RWPE2 (cell line): ENCODE data around the gene GJE1.
"Not testable (repeated sequence)": the region's sequence is repeated elsewhere in the genome, so short reads cannot be mapped to it uniquely, and the experiment has no call there.

ENCODE experiments used
- ATAC-seq: fragments of 200-7000 bp; cut with Tn5 transposase; 3 replicates; pipeline ENCODE4 v1.9.1; 2021; ENCODE audit warnings: low read depth
- DNase-seq: peaks from one replicate; pipeline ENCODE4 v3.0.0-alpha.2; 2020; ENCODE audit warnings: low spot score
- H3K27ac ChIP-seq: fragments of 450-650 bp; 2 replicates; pipeline ENCODE4 v1.5.1; 2017; ENCODE audit warnings: mild to moderate bottlenecking; ENCODE audit not compliant: poor library complexity, severe bottlenecking
- H3K27me3 ChIP-seq: fragments of 250-450 bp; sonication (Bioruptor Pico); 2 replicates; pipeline ENCODE4 v1.5.1; 2021; ENCODE audit warnings: mild to moderate bottlenecking, moderate library complexity; ENCODE audit not compliant: insufficient read depth, poor library complexity, severe bottlenecking
- H3K36me3 ChIP-seq: fragments of 250-450 bp; sonication (Bioruptor Pico); 2 replicates; pipeline ENCODE4 v1.5.1; 2020; ENCODE audit warnings: low read depth, mild to moderate bottlenecking, moderate library complexity
- H3K4me1 ChIP-seq: fragments of 250-450 bp; sonication (Bioruptor Pico); 2 replicates; pipeline ENCODE4 v1.5.1; 2021; ENCODE audit warnings: mild to moderate bottlenecking, moderate library complexity; ENCODE audit not compliant: insufficient read depth, poor library complexity, severe bottlenecking
- H3K4me3 ChIP-seq: fragments of 250-450 bp; sonication (Bioruptor Pico); 2 replicates; pipeline ENCODE4 v1.5.1; 2021; ENCODE audit warnings: mild to moderate bottlenecking, moderate library complexity; ENCODE audit not compliant: severe bottlenecking
- H3K9me3 ChIP-seq: fragments of 250-450 bp; sonication (Bioruptor Pico); 2 replicates; pipeline ENCODE4 v1.5.1; 2021; ENCODE audit warnings: mild to moderate bottlenecking, moderate library complexity; ENCODE audit not compliant: severe bottlenecking
- TF ChIP-seq, protein P1 (sequence below): fragments of 450-650 bp; IDR thresholded peaks from one replicate; pipeline ENCODE4 v1.5.1; 2017; ENCODE audit warnings: mild to moderate bottlenecking, moderate library complexity; ENCODE audit not compliant: poor library complexity, severe bottlenecking

The GJE1 gene

DNA sequence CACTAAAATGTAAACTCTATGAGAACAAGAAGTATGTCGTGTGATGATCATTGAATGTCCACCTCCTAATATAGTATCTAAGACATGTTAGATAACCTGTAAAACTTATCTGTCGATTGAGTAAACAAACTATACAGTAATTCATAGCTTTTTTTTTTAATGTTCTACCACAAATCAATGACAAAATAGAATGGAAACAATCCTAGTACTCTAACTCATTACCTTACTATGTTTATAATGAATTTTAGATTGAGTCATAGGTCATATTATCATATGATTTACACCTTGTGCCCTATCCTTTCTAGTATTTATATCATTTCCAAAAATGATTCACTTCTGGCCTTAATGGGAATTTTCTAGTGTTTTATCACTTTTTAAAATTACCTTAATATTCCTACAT lies 20.5 kb downstream of the GJE1 start:
- Histone ChIP-seq H3K4me3 (no peak overlapping the region), H3K27ac (peak overlapping the region; percentile 15), H3K9me3 (no peaks in the 10 kb centered on the region), H3K36me3 (peaks cover 15% of the 10 kb centered on the region), H3K4me1 (peaks cover 21% of the 10 kb centered on the region), H3K27me3 (no peaks in the 10 kb centered on the region)
- DNase-seq = no peak
- TF ChIP-seq, protein P1, sequence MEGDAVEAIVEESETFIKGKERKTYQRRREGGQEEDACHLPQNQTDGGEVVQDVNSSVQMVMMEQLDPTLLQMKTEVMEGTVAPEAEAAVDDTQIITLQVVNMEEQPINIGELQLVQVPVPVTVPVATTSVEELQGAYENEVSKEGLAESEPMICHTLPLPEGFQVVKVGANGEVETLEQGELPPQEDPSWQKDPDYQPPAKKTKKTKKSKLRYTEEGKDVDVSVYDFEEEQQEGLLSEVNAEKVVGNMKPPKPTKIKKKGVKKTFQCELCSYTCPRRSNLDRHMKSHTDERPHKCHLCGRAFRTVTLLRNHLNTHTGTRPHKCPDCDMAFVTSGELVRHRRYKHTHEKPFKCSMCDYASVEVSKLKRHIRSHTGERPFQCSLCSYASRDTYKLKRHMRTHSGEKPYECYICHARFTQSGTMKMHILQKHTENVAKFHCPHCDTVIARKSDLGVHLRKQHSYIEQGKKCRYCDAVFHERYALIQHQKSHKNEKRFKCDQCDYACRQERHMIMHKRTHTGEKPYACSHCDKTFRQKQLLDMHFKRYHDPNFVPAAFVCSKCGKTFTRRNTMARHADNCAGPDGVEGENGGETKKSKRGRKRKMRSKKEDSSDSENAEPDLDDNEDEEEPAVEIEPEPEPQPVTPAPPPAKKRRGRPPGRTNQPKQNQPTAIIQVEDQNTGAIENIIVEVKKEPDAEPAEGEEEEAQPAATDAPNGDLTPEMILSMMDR = no peak
- no peak for ATAC-seq

DNA sequence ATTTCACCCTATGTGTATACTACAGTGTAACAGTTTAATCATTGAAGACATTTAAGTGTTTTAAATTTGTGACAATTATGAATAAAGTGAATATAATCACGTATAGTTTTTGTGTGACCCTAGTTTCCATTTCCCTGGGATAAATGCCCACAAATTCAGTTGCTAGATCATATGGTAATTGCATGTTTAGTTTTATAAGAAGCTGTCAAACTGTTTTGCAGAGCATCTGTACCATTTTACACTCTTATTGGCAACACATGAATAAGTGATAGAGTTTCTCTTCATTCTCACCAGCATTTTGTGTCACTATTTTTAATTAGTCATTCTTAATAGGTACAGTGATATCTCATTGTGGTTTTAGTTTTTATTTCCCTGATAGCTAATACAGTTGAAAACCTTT lies 21.6 kb downstream of the GJE1 start:
- Histone ChIP-seq H3K4me3 (no peak overlapping the region), H3K9me3 (no peaks in the 10 kb centered on the region), H3K36me3 (peaks cover 5% of the 10 kb centered on the region; the same call in 1 of the 2 replicates), H3K27me3 (no peaks in the 10 kb centered on the region), H3K27ac (no peak overlapping the region), H3K4me1 (peaks cover 11% of the 10 kb centered on the region)
- TF ChIP-seq, protein P1 = no peak
- DNase-seq (no peak), ATAC-seq (no peak)

DNA sequence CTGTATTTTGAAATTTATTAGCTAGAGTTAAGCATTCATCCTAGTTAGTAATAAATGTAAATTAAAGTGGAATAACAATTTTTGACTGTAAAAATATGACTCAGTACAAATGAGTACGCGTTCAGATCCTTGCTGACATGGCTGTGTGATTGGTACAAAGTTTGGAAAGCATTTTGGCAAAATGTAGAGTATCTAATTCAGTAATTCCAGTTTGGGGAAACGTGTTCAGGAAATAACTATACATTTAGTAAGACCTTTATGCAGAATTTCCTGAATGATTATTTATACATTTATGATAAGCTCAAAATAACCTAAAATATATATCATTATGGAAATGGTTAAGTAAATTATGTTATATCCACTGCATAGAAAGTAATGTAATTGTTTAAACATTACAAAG lies 22.4 kb downstream of the GJE1 start:
- H3K27ac ChIP-seq = no peak overlapping the region

DNA sequence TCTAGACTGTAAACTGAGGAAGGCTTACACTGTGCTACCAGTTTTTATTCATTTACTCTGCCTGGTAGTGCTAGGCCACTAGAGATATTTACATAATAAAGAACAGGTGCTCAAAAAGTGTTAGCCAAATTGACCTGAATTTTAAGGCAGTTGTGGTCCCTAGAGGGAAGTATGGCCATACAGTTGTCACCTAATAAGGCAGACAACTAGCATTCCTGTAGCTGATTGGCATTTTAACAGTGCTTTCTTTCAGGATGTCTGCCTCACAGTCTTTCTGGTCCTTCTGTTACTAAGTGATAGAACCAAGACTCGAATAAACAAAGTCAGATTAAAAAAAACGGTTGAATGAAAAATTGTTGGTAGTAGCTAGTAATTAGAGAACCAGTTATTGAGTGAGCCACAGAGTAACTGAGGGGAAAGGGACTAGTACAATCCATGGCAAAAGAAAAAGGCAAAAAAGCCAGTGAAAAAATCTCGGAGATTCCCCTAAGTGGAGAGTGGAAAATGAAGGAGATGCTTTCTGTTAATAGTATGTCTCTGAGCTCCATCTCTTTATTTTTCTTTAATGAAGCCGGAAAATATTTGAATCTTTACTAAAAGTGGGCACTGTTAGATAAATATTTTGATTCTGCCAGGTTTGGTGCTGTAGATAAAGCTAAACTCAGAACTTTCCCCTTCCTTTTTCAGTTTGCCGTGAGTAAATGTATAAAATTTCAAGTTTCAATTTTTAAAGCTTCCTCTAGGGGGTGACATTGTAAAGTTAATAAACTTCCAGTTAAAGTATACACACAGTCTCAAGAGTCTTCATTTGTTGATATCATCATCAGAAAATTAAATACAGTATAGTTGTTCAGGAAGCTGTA lies 23.4 kb downstream of the GJE1 start:
- TF ChIP-seq, protein P1 = peak; percentile 58
- ATAC-seq (peak; percentile 44; the same call in 2 of the 3 replicates), DNase-seq (no peak)
- no peak overlapping the region for H3K27ac ChIP-seq
- peaks cover 8% of the 10 kb centered on the region for H3K4me1 ChIP-seq
- no peak overlapping the region for H3K4me3 ChIP-seq
- no peaks in the 10 kb centered on the region for H3K27me3 ChIP-seq
- no peaks in the 10 kb centered on the region for H3K9me3 ChIP-seq
- H3K36me3 ChIP-seq = peaks cover 3% of the 10 kb centered on the region; the same call in 1 of the 2 replicates

More for the DNA sequence above, 22.4 kb downstream of the GJE1 start:
- Histone ChIP-seq H3K27me3 (no peaks in the 10 kb centered on the region), H3K9me3 (no peaks in the 10 kb centered on the region), H3K36me3 (peaks cover 3% of the 10 kb centered on the region; the same call in 1 of the 2 replicates), H3K4me3 (no peak overlapping the region), H3K4me1 (peaks cover 8% of the 10 kb centered on the region)
- TF ChIP-seq, protein P1 = no peak
- ATAC-seq (no peak), DNase-seq (no peak)

DNA sequence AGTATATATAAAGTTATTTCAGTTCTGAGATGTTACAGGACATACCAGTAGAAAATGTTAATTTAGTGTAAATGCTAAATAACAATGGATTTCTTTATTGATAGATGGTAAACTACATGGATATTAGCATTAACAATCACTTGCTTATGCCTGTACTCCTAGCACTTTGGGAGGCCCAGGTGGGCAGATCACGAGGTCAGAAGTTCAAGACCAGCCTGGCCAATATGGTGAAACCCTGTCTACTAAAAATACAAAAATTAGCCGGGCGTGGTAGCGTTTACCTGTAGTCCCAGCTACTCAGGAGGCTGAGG lies 24.0 kb downstream of the GJE1 start:
- H3K4me1 ChIP-seq, H3K4me3 ChIP-seq, H3K9me3 ChIP-seq, H3K27ac ChIP-seq, DNase-seq, H3K36me3 ChIP-seq, ATAC-seq, H3K27me3 ChIP-seq: not testable (repeated sequence)
- TF ChIP-seq, protein P1 = peak; percentile 34
